ENCODE results near the gene LRRC25.

Gene LRRC25

DNA sequence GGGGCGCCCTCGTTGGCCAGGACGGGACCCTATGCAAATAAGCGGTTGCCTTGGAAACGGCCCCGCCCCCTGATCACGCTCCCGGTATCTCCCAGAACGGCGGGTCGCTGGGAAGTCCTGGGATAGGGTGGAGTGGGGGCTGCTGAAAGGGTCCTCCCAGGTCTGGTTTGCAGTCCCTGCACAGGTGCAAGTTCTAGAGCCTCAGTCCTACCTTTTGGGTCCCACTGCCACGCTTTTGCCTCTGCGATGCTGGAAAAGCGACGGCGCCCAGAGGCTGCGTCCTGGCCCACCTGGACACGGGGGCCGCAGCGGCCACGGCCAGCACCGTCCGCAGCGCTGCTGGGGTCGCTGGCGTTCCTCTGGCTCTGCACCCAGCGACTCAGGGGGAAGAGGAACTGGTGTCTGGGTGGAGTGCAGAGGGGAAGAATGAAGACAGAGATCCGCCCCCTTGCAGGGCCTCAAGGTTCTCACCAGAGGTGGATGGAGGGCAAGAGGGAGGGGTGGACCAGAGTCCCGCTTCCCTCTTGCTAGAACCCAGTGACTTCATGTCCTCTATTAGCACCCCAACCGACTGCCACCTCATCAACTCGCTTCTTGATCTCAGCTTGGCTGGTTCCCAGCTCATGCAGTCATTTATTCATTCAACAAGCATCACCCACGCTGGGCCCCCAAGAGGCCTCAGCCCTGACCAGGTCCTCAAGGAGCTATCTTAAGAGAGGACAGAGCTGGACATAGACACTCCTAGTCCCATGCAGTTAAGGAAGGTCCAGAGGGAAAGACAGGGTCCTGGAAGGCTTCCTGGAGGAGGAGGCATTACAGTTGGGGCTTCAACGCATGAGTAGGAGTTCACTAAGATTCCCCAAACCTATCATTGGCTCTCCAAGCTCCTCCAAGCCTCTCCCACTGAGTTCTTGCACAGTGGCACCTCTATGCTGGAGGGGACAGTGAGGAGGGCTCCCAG is at the start of gene LRRC25:
Gene LRRC25 (minus strand): TSS at position 381 of the 961 bp plus-strand sequence. CDS start 659 bp downstream, outside the sequence.
- DNase-seq (ENCODE audit: low read depth, low spot score), result no peak
- no peak within 1 kb of the TSS for H3K27ac ChIP-seq

- no peak for DNase-seq (ENCODE audit: low read depth, low spot score)
- no peak overlapping the region for H3K27ac ChIP-seq
These were observed 49.5 kb upstream of the LRRC25 start for GRCh38 chr19:18446811-18447359.

GRCh38 chr19:18446145-18446810 is 48.9 kb upstream of the LRRC25 start:
- H3K27ac ChIP-seq, result no peak overlapping the region
- no peak for DNase-seq (ENCODE audit: low read depth, low spot score)

DNA sequence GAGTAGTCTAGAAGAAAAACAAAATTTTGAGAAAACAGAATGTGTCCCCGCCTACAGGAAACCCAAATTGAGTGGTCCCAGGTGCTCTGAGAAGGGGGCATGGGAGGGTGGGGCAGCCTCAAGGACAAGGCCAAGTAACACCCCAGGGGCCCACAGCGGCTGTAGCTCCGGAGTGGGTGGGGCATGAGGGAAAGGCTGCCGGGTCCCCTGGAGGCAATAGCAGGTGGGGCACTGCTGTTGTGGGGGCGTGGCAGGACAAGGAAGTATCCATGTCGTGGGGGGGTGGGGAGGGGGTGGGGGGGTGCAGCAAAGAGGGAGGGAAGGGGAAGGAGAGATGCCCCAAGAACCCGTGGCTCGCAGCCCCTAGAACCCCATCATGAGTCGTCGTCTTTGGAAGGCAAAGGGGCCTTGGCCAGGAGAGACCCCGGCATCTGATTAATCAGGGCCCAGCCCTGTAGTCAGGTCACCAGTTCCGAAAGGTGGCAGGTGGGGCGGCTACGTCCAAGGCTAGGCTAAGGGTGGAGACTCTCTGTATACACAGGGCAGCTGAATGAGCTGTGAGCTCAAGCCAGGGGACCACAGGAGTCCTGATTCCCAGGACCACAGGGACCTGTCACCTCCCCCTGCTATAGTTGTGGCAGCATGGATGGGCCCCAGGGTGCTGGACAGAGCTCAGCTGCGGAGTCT is 48.0 kb upstream of the LRRC25 start:
- no peak overlapping the region for H3K27ac ChIP-seq
- DNase-seq (ENCODE audit: low read depth, low spot score), result no peak

- no peak for DNase-seq (ENCODE audit: low read depth, low spot score)
- H3K27ac ChIP-seq, result no peak overlapping the region
These were observed 47.1 kb upstream of the LRRC25 start for GRCh38 chr19:18444513-18444912.

GRCh38 chr19:18443831-18444230 is 46.4 kb upstream of the LRRC25 start:
- H3K27ac ChIP-seq, result no peak overlapping the region
- no peak for DNase-seq (ENCODE audit: low read depth, low spot score)

GRCh38 chr19:18443406-18443805 is 46.0 kb upstream of the LRRC25 start:
- no peak overlapping the region for H3K27ac ChIP-seq
- DNase-seq (ENCODE audit: low read depth, low spot score), result no peak

GRCh38 chr19:18442941-18443340 is 45.5 kb upstream of the LRRC25 start:
- no peak overlapping the region for H3K27ac ChIP-seq
- DNase-seq (ENCODE audit: low read depth, low spot score), result no peak

DNA sequence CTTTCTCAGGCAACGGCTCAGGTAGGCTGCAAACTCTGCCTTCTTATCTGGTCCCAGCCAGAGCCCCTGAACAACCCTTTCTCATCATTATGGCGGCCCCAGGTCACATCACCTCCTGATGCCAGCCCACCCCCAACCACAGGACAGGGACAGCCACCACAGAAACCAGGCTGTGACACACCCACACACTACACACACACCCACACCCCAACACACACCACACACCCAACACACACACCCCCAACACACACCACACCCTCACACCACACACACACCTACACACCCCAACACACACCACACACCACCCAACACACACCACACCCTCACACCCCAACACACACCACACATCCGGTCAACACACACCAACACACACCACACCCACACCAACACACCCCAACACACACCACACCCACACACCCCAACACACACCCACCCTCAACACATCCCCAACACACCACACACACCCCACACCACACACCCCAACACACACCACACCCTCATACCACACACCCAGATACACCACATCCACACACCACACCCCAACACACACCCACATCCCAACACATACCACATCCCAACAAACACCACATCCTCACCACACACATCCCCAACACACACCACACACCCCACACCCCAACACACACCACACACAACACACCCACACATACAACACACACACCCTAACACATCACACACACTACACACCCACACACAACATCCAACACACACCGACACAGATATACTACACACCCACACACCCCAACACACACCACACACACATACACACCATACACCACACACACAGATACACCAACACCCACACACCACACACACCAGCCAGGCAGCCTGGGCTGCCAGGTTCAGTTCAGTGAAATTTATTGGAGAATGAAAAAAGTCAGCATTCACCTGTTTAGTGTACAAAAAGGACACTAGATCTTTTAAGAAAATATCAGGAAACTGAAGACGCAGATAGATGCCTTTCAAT is 44.7 kb upstream of the LRRC25 start:
- no peak for DNase-seq (ENCODE audit: low read depth, low spot score)
- H3K27ac ChIP-seq, result no peak overlapping the region

DNA sequence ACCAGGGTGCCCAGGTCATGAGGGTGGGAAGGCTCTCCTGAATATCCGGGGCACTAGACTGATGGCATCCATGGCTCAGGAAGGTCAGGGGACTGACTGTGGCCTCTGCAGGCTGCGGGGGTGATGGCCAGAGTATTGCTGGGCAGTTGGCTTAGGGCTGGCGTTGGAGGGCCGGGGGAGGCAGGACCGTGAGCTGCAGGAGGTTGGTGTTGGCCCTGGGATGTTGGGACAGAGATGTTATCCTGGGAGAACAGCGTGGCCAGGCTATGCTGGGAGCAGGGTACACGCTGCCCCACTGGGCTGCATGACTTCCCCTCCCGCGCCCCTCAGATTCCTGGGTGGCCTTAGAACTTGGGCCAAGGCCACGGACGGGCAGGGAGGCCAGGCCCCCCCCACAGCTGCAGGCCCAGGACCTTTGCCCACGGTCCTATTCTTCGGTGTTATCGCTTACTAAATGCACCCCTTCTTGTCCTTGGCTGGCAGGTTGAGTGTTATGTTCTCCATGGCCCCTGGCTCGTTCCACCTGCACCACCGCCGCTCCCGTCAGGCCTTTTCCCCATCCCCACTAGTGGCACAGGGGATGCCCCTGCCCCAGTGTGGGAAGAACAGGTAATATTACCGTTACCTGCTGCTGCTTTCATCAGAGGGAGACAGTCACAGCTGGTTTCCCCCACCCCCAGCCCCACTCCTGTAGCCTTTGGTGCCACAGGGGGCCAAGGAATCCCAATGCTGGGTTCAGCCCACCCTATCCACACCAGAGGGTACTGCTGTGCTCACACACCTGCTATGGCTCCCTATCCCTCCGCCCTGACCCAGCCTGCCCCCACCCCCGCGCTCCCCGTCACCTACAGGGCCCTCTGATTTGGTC is 43.7 kb upstream of the LRRC25 start:
- DNase-seq (ENCODE audit: low read depth, low spot score), result no peak
- H3K27ac ChIP-seq, result no peak overlapping the region

DNA sequence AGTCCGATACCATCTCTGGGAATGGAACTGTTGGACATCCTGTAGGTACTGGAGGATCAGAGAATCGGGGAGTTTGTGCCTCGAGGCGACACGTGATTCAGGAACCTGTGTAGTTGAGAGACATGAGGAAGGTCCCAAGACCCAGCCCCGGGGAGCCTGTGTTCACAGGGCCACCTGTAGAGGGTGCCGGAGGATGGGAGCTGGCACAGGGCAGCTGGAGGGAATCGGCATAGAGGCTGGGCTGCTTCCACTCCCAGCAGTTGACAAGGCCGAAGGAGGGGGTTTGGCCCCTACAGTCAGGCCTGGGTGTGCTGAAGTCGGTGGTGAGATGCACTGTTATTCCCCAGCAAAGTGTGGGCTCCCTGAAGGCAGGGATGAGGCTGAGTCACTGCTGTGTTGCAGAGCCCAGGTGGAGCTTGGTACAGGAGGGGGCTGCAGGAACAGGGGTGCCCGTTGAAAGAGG is 43.0 kb upstream of the LRRC25 start:
- DNase-seq (ENCODE audit: low read depth, low spot score), result no peak
- no peak overlapping the region for H3K27ac ChIP-seq

GRCh38 chr19:18439910-18440237 is 42.5 kb upstream of the LRRC25 start:
- DNase-seq (ENCODE audit: low read depth, low spot score), result no peak

DNA sequence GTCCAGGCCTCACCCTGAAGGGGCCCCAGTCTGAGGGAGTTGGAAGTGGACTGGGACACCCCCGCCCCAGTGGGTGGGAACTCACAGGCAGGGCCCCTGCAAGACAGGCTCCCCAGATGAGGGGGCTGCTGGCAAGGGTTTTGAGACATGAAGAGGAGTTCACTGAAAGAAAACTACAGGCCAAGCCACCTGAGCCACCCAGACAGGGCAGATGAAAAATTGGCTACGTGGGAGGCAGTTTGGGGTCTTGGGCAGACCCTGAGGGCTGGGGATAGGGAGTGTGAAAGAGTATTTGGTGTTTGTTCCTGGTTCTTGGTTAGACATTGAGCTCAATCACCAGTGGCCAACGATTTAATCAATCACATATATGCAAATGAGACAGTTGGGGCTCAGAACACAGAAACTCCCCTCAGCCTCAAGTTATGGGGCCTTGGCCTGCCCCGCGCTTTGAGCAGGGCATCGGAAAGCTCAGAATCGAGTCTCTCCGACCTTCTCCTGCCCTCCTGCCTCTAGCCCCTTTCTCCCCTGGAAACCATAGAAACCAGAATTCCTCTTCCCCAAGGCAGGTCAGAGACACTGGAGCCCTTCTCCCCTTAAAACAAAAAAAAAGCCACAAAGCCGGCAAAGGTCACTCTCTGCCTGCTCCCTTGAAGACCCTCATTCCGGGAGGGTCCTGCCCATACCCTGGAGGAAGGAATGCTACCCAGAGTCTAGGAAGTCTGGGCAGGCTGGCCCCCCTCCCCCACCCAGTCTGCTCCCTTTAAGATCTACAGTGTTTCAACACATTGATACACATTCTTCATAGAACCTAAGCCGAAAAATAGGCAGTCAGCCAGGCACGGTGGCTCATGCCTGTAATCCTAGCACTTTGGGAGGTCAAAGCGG is 41.8 kb upstream of the LRRC25 start:
- peak overlapping the region; percentile 50 for H3K27ac ChIP-seq
- no peak for DNase-seq (ENCODE audit: low read depth, low spot score)

More at GRCh38 chr19:18439910-18440237, 42.5 kb upstream of the LRRC25 start:
- peak overlapping the region; percentile 50 for H3K27ac ChIP-seq

GRCh38 chr19:18438331-18439024 is 41.1 kb upstream of the LRRC25 start:
- DNase-seq (ENCODE audit: low read depth, low spot score), result no peak
- peak overlapping the region; percentile 50 for H3K27ac ChIP-seq

DNA sequence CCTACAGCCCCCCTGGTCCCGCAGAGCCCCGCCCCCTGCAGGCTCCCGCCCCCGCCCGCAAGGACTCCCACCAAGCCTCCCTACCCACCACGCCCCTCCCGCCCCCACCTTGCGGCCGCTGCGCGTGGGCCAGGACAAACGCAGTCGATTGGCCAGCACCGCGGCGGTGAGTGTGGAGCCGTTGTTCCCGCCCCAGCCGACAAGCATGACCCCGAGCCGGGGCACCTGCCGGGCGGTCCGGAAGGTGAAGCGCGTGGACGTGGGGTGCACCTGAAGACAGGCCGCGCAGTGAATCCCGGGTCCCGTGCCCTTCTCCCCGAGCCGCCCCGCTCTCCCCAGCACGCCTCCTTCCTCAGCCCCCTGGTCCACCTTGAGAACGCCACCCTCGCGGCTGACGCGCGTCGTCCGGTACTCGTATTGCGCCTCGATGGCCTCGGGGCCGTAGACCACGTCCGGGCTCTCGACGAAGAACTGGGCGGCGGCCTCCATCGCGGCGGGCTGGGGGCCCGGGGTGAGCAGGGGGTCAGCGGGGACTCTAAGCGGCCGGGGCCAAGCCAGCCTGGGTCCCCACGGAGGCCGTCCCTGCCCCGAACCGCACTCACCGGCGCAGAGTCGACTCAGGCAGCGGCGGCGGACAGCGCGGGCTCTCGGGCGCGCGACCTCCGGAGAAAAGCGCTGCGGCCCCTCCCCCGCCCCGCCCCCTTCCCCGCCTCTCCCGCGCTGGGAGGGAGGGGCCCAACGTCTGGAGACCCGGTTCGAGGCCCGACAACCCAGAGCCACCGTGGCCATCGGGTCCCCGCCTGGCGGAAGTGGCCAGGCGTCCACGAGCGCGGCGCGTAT is 40.3 kb upstream of the LRRC25 start, which contains the start of gene ISYNA1:
Gene ISYNA1 (minus strand): TSS at position 643 of the 840 bp plus-strand sequence. CDS start 154 bp downstream, at position 489.
- no peak for DNase-seq (ENCODE audit: low read depth, low spot score)
- peak within 1 kb of the TSS; percentile 50 for H3K27ac ChIP-seq
